Stimulated activated CD4-positive, alpha-beta T cell treated with anti-CD3 and anti-CD28 coated beads, Interleukin-2, amount 100 ng/mL, for 24 hours (primary cell): Measurements from ENCODE around the gene AP3B1.

Experiments used
- DNase-seq, 2 donors: peaks; one replicate each; pipeline ENCODE4 v3.0.0-alpha.2; 2020

AP3B1 gene

GRCh38 chr5:78294248-78295034 is at the start of gene AP3B1:
TSS of gene AP3B1 (minus strand) at chr5:78294698. CDS start at chr5:78294579, 119 bp downstream.
- peak; percentile 98 for DNase-seq

- no peak for DNase-seq
These were observed 46.9 kb upstream of the AP3B1 start for GRCh38 chr5:78341440-78341839.

GRCh38 chr5:78339617-78340436 is 45.3 kb upstream of the AP3B1 start:
- no peak for DNase-seq

GRCh38 chr5:78336698-78337097 is 42.2 kb upstream of the AP3B1 start:
- DNase-seq = no peak

GRCh38 chr5:78335976-78336375 is 41.5 kb upstream of the AP3B1 start:
- DNase-seq = no peak

GRCh38 chr5:78334811-78335210 is 40.3 kb upstream of the AP3B1 start:
- no peak for DNase-seq

GRCh38 chr5:78331523-78332080 is 37.1 kb upstream of the AP3B1 start:
- no peak for DNase-seq

GRCh38 chr5:78328585-78329173 is 34.2 kb upstream of the AP3B1 start:
- DNase-seq = no peak

- no peak for DNase-seq
These were observed 33.4 kb upstream of the AP3B1 start for GRCh38 chr5:78327761-78328510.

GRCh38 chr5:78326930-78327329 is 32.4 kb upstream of the AP3B1 start:
- no peak for DNase-seq

- DNase-seq = no peak
These were observed 28.7 kb upstream of the AP3B1 start for GRCh38 chr5:78323241-78323640.

- no peak for DNase-seq
These were observed 25.9 kb upstream of the AP3B1 start for GRCh38 chr5:78320401-78320800.

GRCh38 chr5:78318337-78318736 is 23.8 kb upstream of the AP3B1 start:
- DNase-seq = no peak

- DNase-seq = no peak
These were observed 23.0 kb upstream of the AP3B1 start for GRCh38 chr5:78317515-78317914.

GRCh38 chr5:78308703-78309102 is 14.2 kb upstream of the AP3B1 start:
- no peak for DNase-seq

GRCh38 chr5:78300464-78301045 is 6.1 kb upstream of the AP3B1 start:
- no peak for DNase-seq

- DNase-seq = peak; percentile 48 to 52
These were observed 800 bp upstream of the AP3B1 start for GRCh38 chr5:78295035-78295961.

- DNase-seq = no peak
These were observed 649 bp downstream of the AP3B1 start for GRCh38 chr5:78293851-78294247.

- no peak for DNase-seq
These were observed 2.8 kb downstream of the AP3B1 start for GRCh38 chr5:78291687-78292086.

- DNase-seq = no peak
These were observed 4.6 kb downstream of the AP3B1 start for GRCh38 chr5:78289911-78290310.

- DNase-seq = no peak
These were observed 6.3 kb downstream of the AP3B1 start for GRCh38 chr5:78288246-78288645.
